ENCODE data around the gene CRYAA. TPM values are rescaled to one million over a fixed set of nuclear protein-coding genes. Genes with fewer than 3 reads are reported as not detected.

The CRYAA gene
- total and polyA plus RNA-seq, 2 donors (not counting 3 experiments of a cell fraction or from before 2014, with no cell fraction given), result not detected

- ChIA-PET CTCF (interaction anchor here (0.8 to 1.4 kb wide), 3 partner anchors 9 to 19 kb away, joined by 3 to 4 read pairs (median 3); no protein-coding TSS in a partner anchor), POLR2A (no interaction called here)
- Histone ChIP-seq H3K4me1 (ENCODE audit: control insufficient read depth, extremely low read depth, insufficient read depth, low read length) (no peaks in the 10 kb centered on the region), H4K20me1 (replicated peaks; ENCODE audit: control insufficient read depth, extremely low read depth, insufficient read depth, low read length) (no peaks in the 10 kb centered on the region), H3K9me3 (replicated peaks; ENCODE audit: control insufficient read depth, insufficient read depth, low read length) (no peaks in the 10 kb centered on the region), H3K4me2 (ENCODE audit: insufficient read depth, low read length) (no peak overlapping the region), H3K79me2 (ENCODE audit: control insufficient read depth, insufficient read depth, low read length) (no peaks in the 10 kb centered on the region), H3K27ac (ENCODE audit: insufficient read depth, low read depth, low read length) (no peak overlapping the region), H3K27me3 (ENCODE audit: control insufficient read depth in 2 of 2, insufficient read depth in 2 of 2, low read length in 2 of 2) (peaks cover 13 to 20% of the 10 kb centered on the region in 2 experiments), H3K36me3 (ENCODE audit: control insufficient read depth in 2 of 2, extremely low read depth in 1 of 2, insufficient read depth in 2 of 2, low read length in 2 of 2) (no peaks in the 10 kb centered on the region), H3K9me1 (replicated peaks; ENCODE audit: control insufficient read depth, extremely low read depth, insufficient read depth, low read length) (no peaks in the 10 kb centered on the region), H3K4me3 (replicated peaks in 1 of 3; ENCODE audit: insufficient read depth in 1 of 3, low read depth in 1 of 3, low read length in 3 of 3) (no peak overlapping the region), H2AFZ (ENCODE audit: low read depth, low read length) (no peak overlapping the region), H3K9ac (replicated peaks; ENCODE audit: extremely low read depth, insufficient read depth, low read length) (no peak overlapping the region)
- intact Hi-C loops (cut with micrococcal nuclease), result no loop called here
- TF ChIP-seq CTCF (IDR thresholded peaks at IDR 0.05; ENCODE audit: extremely low read depth in 1 of 2, insufficient read depth in 1 of 2, low read depth in 1 of 2, low read length in 2 of 2), result no peak
- no peak for TF ChIP-seq POLR2AphosphoS5 (IDR thresholded peaks at IDR 0.05; ENCODE audit: insufficient read depth, low read depth, low read length)
- no peak for TF ChIP-seq GATA2 (IDR thresholded peaks at IDR 0.05; ENCODE audit: insufficient read depth, insufficient read length, low read depth, low read length)
- TF ChIP-seq POLR2A (IDR thresholded peaks at IDR 0.05; ENCODE audit: low read depth, low read length), result no peak
- no peak for TF ChIP-seq MYC (IDR thresholded peaks at IDR 0.05; ENCODE audit: low read depth, low read length)
- no peak for TF ChIP-seq EZH2 (IDR thresholded peaks at IDR 0.05; ENCODE audit: borderline replicate concordance, low read depth, low read length, severe bottlenecking)
- TF ChIP-seq MAX (IDR thresholded peaks at IDR 0.05; ENCODE audit: insufficient read depth, insufficient read length), result no peak
- no peak for TF ChIP-seq FOS (IDR thresholded peaks at IDR 0.05; ENCODE audit: borderline replicate concordance, insufficient read depth, low read length)
- TF ChIP-seq JUN (IDR thresholded peaks at IDR 0.05; ENCODE audit: borderline replicate concordance, insufficient read depth, insufficient read length, low read depth), result no peak
- no TSS peak for BruUV-seq (replicated peaks)
- FAIRE-seq, result no peak
- dilution Hi-C loops (cut with MboI; ENCODE audit: extremely low pct_ligation_motif_present, low sequenced_read_pairs), result no loop called here
- DNase-seq (ENCODE audit: low read depth, low spot score), result no peak
Observed at GRCh38 chr21:43192501-43193081, 23.8 kb downstream of the CRYAA start.

All from endothelial cell of umbilical vein (primary cell).